ENCODE measurements around the gene TIAL1.

- TF ChIP-seq CTCF (IDR thresholded peaks at IDR 0.05) (no peak), POLR2A (IDR thresholded peaks at IDR 0.05) (no peak)
Measured at GRCh38 chr10:119562097-119562496, 34.7 kb downstream of the TIAL1 start.
